GM23248 (cell line): ENCODE results near the gene RIC8A.

Experiments
- EZH2 ChIP-seq: fragments of 200-600 bp; sonication (generic); IDR thresholded peaks from 2 replicates; pipeline ENCODE4 v1.6.1; 2018; ENCODE audit warnings: antibody characterized with exemption, mild to moderate bottlenecking; ENCODE audit not compliant: insufficient read depth, poor library complexity, severe bottlenecking
- EZH2phosphoT487 ChIP-seq: fragments of 200-600 bp; sonication (generic); IDR thresholded peaks from 2 replicates; pipeline ENCODE4 v1.6.1; 2018; ENCODE audit warnings: antibody characterized with exemption, moderate library complexity, mild to moderate bottlenecking, low read depth; ENCODE audit not compliant: insufficient read depth

DNA sequence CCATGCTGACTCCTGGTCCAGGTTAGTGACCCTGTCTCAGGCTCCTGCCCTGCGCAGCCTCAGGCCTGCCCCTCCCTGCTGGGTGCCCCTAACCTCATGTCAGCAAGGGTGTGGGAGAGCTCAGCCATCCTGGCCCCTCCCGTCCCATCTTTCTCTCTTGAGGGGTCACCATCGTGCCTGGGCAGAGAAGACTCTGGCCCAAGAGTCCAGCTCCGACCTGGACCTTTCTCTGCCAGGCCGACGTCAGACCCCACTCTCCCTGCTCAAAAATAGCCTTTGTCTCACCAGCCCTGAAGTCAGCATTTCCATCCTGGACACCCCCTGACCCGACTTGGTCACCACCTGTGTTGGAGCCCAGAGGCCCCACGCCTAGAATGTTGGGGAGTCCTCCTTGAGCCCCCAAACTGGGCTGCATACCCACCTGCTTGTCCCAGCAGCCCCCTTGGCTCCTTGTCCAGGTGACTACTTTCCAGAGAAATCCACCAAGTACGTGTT, 9.7 kb upstream of the RIC8A start:
- TF ChIP-seq EZH2 (no peak), EZH2phosphoT487 (no peak)
